ENCODE data around the gene BCAT1.

- TF ChIP-seq CTCF (IDR thresholded peaks at IDR 0.05), result no peak
- no peak for TF ChIP-seq POLR2A (IDR thresholded peaks at IDR 0.05)
- no peak for TF ChIP-seq EP300 (IDR thresholded peaks at IDR 0.05)
Observed at GRCh38 chr12:24803430-24804245, 145.3 kb downstream of the BCAT1 start.
